GM12865 (cell line): ENCODE results near the gene LPIN1.

Source experiments
- DNase-seq: peaks from one replicate; pipeline ENCODE4 v3.0.0; 2010; ENCODE audit warnings: low read depth
- H3K4me3 ChIP-seq: 2 replicates; pipeline ENCODE4 v1.5.1; 2011; ENCODE audit warnings: mild to moderate bottlenecking, low read depth, low read length, control low read depth
- TF ChIP-seq, protein P1 (sequence below): IDR thresholded peaks from 2 replicates; pipeline ENCODE4 v1.5.1; 2011; ENCODE audit warnings: low read length, control low read depth, low read depth, inconsistent platforms; ENCODE audit not compliant: insufficient read depth; ENCODE audit errors: missing control alignments

Gene LPIN1

DNA sequence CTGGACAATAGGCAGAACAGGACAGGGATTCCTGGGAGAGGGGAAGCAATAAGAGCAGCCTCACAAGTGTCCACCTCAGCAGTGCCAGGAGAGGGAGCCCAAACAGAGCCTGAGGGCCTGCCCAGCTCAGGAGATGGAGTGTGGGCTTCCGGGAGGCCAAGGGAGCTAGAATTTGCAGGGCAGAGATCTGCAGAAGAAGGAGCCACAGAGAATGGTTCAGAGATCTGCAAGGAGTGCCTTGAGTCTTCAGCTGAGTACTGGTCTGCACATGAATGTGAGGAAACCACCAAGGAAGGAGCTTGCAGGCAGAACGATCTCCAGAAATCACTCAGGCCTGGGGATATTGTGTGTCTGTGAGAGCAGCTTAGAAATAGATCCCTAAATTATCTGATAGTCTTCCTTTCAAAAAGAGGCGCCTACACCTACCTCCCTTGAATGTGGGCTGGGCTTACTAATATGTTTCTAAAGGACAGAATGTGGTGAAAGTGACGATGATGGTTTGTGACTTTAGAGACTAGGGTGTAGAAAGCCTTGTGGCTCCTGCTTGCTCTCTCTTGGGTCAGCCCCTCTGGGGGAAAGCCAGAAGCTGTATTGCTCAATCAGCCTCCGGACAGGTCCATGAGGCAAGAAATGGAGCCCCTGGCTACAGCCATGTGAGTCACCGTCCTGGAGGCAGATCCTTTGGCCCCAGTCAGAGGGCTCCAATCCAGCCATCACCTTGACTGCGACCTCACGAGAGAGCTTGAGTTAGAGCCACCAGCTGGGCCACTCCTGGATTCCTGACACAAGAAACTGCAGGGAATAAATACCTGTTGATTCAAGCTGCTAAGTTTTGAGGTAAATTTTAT lies 7.6 kb upstream of the LPIN1 start:
- H3K4me3 ChIP-seq: no peak overlapping the region
- TF ChIP-seq, protein P1, sequence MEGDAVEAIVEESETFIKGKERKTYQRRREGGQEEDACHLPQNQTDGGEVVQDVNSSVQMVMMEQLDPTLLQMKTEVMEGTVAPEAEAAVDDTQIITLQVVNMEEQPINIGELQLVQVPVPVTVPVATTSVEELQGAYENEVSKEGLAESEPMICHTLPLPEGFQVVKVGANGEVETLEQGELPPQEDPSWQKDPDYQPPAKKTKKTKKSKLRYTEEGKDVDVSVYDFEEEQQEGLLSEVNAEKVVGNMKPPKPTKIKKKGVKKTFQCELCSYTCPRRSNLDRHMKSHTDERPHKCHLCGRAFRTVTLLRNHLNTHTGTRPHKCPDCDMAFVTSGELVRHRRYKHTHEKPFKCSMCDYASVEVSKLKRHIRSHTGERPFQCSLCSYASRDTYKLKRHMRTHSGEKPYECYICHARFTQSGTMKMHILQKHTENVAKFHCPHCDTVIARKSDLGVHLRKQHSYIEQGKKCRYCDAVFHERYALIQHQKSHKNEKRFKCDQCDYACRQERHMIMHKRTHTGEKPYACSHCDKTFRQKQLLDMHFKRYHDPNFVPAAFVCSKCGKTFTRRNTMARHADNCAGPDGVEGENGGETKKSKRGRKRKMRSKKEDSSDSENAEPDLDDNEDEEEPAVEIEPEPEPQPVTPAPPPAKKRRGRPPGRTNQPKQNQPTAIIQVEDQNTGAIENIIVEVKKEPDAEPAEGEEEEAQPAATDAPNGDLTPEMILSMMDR: peak; percentile 43
- DNase-seq: peak; percentile 62

DNA sequence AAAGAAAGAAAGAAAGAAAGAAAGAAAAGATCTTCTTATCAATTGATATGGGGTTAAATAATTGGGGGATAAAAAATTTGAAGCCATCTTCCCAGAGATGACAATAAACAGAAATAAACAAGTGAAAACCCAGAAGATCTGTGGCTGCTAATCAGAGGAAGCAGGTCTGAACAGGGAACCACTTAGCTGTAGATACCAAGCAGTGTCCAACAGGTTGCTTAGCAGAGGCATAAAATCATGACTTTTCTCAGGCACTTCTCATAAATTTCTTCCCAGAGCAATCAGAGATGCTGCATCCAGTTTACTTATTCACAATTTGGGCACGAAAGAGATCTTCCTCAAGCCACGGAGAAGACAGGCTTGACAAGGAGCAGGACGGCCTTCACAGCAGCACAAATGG lies 5.7 kb upstream of the LPIN1 start:
- no peak for DNase-seq
- TF ChIP-seq, protein P1: no peak
- no peak overlapping the region for H3K4me3 ChIP-seq

GRCh38 chr2:11742317-11742701 lies 4.1 kb upstream of the LPIN1 start:
- H3K4me3 ChIP-seq: no peak overlapping the region
- DNase-seq: no peak
- TF ChIP-seq, protein P1: no peak

GRCh38 chr2:11742702-11743357 lies 3.6 kb upstream of the LPIN1 start:
- TF ChIP-seq, protein P1: no peak
- DNase-seq: no peak

GRCh38 chr2:11743366-11743765 lies 3.1 kb upstream of the LPIN1 start:
- TF ChIP-seq, protein P1: no peak
- no peak for DNase-seq
- H3K4me3 ChIP-seq: no peak overlapping the region

More at GRCh38 chr2:11742702-11743357, 3.6 kb upstream of the LPIN1 start:
- H3K4me3 ChIP-seq: no peak overlapping the region

DNA sequence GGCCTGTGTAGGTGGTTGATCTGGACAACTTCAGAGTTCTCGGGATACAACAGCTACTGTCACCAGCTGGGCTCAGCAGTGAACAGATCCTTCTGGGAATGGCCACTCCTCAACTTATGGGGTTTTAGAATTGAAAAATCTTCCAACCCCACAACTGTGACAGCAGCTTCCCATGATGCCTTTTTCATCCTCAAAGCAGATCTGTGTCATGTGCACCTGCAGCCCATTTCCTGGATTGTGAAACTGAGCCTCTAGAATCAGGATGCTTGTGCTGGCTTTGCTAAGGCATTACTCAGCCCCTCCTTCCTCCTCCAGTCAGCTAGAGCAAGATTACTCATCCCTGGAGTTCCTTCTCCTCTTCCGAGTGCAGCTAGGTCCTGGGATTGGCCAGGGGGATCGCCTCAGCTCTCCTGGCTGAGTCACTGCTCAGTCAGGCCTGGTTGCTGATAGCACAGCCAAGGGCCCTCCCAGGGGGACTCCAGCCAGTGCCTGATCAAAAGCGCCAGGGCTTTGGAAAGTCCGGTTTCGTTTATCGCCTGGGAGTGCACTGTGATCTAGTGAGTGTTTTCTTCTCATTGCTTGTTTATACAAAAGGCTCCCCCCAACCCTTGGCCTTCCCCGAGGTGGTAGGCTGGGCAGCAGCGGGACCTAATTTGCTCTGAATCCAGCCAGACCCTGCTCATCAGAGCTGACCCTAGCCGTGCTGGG lies 2.4 kb upstream of the LPIN1 start:
- TF ChIP-seq, protein P1: no peak
- DNase-seq: peak; percentile 87
- no peak overlapping the region for H3K4me3 ChIP-seq
